Suprapubic skin (tissue), 4 donors: Measurements from ENCODE around the gene ZBTB16.

ENCODE experiments used
- POLR2A ChIP-seq, 2 donors: fragments of 450-650 bp; IDR thresholded peaks; one replicate each; pipeline ENCODE4 v1.6.1; 2017; ENCODE audit warnings: antibody characterized with exemption in 2 of 2, mild to moderate bottlenecking in 2 of 2, moderate library complexity in 2 of 2
- POLR2AphosphoS5 ChIP-seq, 3 donors: sonication (generic); formaldehyde crosslinking; IDR thresholded peaks; one replicate each; pipeline ENCODE4 v1.6.1; 2017; ENCODE audit warnings: antibody characterized with exemption in 3 of 3
- TF ChIP-seq, protein P1 (sequence below), 2 donors: fragments of 200-600 bp in 1 of 2; fragments of 450-650 bp in 1 of 2; sonication (generic) in 1 of 2; IDR thresholded peaks; one replicate each; pipeline ENCODE4 v1.5.1; 2016 to 2019; ENCODE audit warnings: antibody characterized with exemption in 2 of 2, mild to moderate bottlenecking in 1 of 2, moderate library complexity in 1 of 2

- TF ChIP-seq, protein P1, sequence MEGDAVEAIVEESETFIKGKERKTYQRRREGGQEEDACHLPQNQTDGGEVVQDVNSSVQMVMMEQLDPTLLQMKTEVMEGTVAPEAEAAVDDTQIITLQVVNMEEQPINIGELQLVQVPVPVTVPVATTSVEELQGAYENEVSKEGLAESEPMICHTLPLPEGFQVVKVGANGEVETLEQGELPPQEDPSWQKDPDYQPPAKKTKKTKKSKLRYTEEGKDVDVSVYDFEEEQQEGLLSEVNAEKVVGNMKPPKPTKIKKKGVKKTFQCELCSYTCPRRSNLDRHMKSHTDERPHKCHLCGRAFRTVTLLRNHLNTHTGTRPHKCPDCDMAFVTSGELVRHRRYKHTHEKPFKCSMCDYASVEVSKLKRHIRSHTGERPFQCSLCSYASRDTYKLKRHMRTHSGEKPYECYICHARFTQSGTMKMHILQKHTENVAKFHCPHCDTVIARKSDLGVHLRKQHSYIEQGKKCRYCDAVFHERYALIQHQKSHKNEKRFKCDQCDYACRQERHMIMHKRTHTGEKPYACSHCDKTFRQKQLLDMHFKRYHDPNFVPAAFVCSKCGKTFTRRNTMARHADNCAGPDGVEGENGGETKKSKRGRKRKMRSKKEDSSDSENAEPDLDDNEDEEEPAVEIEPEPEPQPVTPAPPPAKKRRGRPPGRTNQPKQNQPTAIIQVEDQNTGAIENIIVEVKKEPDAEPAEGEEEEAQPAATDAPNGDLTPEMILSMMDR (IDR thresholded peaks at IDR 0.05), result no peak
- TF ChIP-seq POLR2A (IDR thresholded peaks at IDR 0.05) (no peak), POLR2AphosphoS5 (IDR thresholded peaks at IDR 0.05) (no peak)
Measured at GRCh38 chr11:114070464-114071139, 11.1 kb downstream of the ZBTB16 start.
